ENCODE measurements around the gene TIMM44.

- no peak for TF ChIP-seq POLR2A (IDR thresholded peaks at IDR 0.05; ENCODE audit: low read length)
- no peak for TF ChIP-seq GATA1 (IDR thresholded peaks at IDR 0.05; ENCODE audit: low read depth, low read length)
Measured at GRCh38 chr19:7879836-7880235, 63.6 kb downstream of the TIMM44 start.
